Testis (tissue), 3 donors: ENCODE data around the gene MARCHF3. TPM values are rescaled to one million over a fixed set of nuclear protein-coding genes. Genes with fewer than 3 reads are reported as not detected.
"Not testable (repeated sequence)": the region's sequence is repeated elsewhere in the genome, so short reads cannot be mapped to it uniquely, and the experiment has no call there.

Experiments
- DNase-seq: peaks from one replicate; pipeline ENCODE4 v3.0.0-alpha.2; 2019
- H3K27ac ChIP-seq, 2 donors: fragments of 200-600 bp; sonication (generic); one replicate each; pipeline ENCODE4 v1.5.1; 2019
- H3K27me3 ChIP-seq: fragments of 200-600 bp; sonication (generic); one replicate; pipeline ENCODE4 v1.5.1; 2019
- H3K36me3 ChIP-seq: fragments of 200-600 bp; sonication (generic); one replicate; pipeline ENCODE4 v1.5.1; 2017; ENCODE audit warnings: low read depth; ENCODE audit errors: missing control alignments
- H3K4me1 ChIP-seq: fragments of 200-600 bp; sonication (generic); one replicate; pipeline ENCODE4 v1.5.1; 2019
- H3K4me3 ChIP-seq, 2 donors: fragments of 200-600 bp; sonication (generic); one replicate each; pipeline ENCODE4 v1.5.1; 2017 to 2019
- H3K9me3 ChIP-seq: fragments of 200-600 bp; sonication (generic); one replicate; pipeline ENCODE4 v1.5.1; 2017
- CTCF ChIP-seq, 3 experiments: fragments of 450-650 bp in 2 of 3; fragments of 200-600 bp in 1 of 3; sonication (generic) in 1 of 3; IDR thresholded peaks; one replicate each; pipeline ENCODE4 v1.5.1; 2016 to 2019; ENCODE audit warnings: antibody characterized with exemption in 3 of 3, mild to moderate bottlenecking in 2 of 3, moderate library complexity in 1 of 3
- POLR2A ChIP-seq: fragments of 450-650 bp; IDR thresholded peaks from one replicate; pipeline ENCODE4 v1.6.1; 2017; ENCODE audit warnings: antibody characterized with exemption, mild to moderate bottlenecking, moderate library complexity
- WGBS, 2 donors: methylation state at CpG; one replicate each; pipeline ENCODE4 v1.1.5; 2018; 5-methylcytosine and 5-hydroxymethylcytosine counted together
- intact Hi-C: fragments of 100-400 bp; cut with DNase I; formaldehyde crosslinking; loops from one replicate; pipeline ENCODE4 v1.15.1; 2023; ENCODE audit warnings: low total_unique reads
- polyA plus RNA-seq: library from polyadenylated mRNA; stranded (reverse); fragments of 350-450 nt; fragmentation: Illumina TruSeq; extraction: RNeasy Lipid Tissue Mini Kit (QIAGEN cat#74804); gene quantifications from one replicate; pipeline ENCODE4 v1.2.3, GENCODE V29; 2014; ENCODE audit warnings: low read depth, low replicate concordance; ENCODE audit not compliant: insufficient read depth
- total RNA-seq, 2 donors: library from RNA; depleted of rRNA; stranded (reverse); fragments of >200 nt; gene quantifications; one replicate each; pipeline ENCODE4 v1.2.3, GENCODE V29; 2016

The MARCHF3 gene
- total and polyA plus RNA-seq, 3 donors from 2014 or later = 34.0 to 81.9 (median 38.8) TPM

GRCh38 chr5:127006744-127007143 lies 23.6 kb downstream of the MARCHF3 start:
- Histone ChIP-seq H3K27me3 (no peaks in the 10 kb centered on the region), H3K9me3 (no peaks in the 10 kb centered on the region), H3K36me3 (no peaks in the 10 kb centered on the region), H3K4me1 (peaks cover 4% of the 10 kb centered on the region), H3K27ac (peak overlapping the region; percentile 9 to 28), H3K4me3 (no peak overlapping the region)
- intact Hi-C loops = no loop called here
- no peak for DNase-seq
- no peak for TF ChIP-seq CTCF (IDR thresholded peaks at IDR 0.05)
- TF ChIP-seq POLR2A = no peak
- WGBS, 2 donors = 17 to 32% methylated on average over 5 of the region's 5 CpGs

GRCh38 chr5:127005282-127005681 lies 25.1 kb downstream of the MARCHF3 start:
- H3K27ac ChIP-seq, H3K9me3 ChIP-seq, H3K4me1 ChIP-seq, H3K36me3 ChIP-seq, H3K4me3 ChIP-seq, H3K27me3 ChIP-seq, intact Hi-C loops, DNase-seq: not testable (repeated sequence)
- 90 to 93% methylated on average over 3 of the region's 3 CpGs for WGBS, 2 donors

GRCh38 chr5:127004721-127005120 lies 25.6 kb downstream of the MARCHF3 start:
- no peaks in the 10 kb centered on the region for H3K36me3 ChIP-seq
- 73 to 88% methylated on average over 3 of the region's 3 CpGs for WGBS, 2 donors
- no peak for DNase-seq
- H3K27me3 ChIP-seq = no peaks in the 10 kb centered on the region
- H3K27ac ChIP-seq = no peak overlapping the region
- intact Hi-C loops = no loop called here
- H3K4me3 ChIP-seq = no peak overlapping the region
- no peaks in the 10 kb centered on the region for H3K9me3 ChIP-seq
- TF ChIP-seq POLR2A (no peak), CTCF (IDR thresholded peaks at IDR 0.05) (no peak)
- peaks cover 4% of the 10 kb centered on the region for H3K4me1 ChIP-seq

DNA sequence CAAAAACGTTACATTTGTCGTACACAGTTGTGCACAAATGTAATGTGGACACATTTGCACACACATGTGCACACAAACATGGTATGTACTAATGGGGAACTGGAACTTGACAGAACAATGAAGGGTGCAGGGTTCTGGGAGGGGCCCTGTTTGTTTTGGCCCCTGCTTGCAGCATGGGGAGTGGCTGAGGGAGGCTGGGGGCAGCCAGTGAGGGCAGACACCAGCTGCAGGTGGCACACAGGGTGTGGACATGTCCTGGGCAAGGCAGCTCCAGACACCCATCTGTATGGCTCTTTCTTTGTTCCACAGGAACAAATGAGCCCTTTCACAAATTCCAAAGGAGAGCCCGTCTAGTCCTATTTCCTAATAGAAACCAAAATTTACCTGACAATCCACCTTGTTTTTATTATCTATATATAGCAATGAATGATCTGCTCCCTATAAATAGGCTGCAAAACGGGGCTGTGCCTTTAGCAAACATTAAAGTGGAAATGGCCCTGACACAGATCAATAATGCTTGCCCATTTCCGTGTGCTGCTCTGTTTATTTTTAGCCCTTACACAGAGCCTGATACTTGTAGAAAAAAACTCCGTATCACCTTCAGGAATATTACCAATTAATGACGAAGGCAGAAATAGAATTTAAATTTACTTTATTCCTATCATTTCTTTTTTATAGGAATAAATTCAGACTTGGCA lies 26.4 kb downstream of the MARCHF3 start:
- H3K36me3 ChIP-seq = no peaks in the 10 kb centered on the region
- no peak for TF ChIP-seq POLR2A
- no peak for TF ChIP-seq CTCF (IDR thresholded peaks at IDR 0.05)
- intact Hi-C loops = no loop called here
- no peaks in the 10 kb centered on the region for H3K27me3 ChIP-seq
- H3K4me1 ChIP-seq = peaks cover 4% of the 10 kb centered on the region
- DNase-seq = no peak
- WGBS, 2 donors = 67 to 79% methylated on average over 7 of the region's 7 CpGs
- H3K9me3 ChIP-seq = no peaks in the 10 kb centered on the region
- H3K27ac ChIP-seq = no peak overlapping the region
- peak overlapping the region in 1 of 2 donors; percentile 21 for H3K4me3 ChIP-seq

DNA sequence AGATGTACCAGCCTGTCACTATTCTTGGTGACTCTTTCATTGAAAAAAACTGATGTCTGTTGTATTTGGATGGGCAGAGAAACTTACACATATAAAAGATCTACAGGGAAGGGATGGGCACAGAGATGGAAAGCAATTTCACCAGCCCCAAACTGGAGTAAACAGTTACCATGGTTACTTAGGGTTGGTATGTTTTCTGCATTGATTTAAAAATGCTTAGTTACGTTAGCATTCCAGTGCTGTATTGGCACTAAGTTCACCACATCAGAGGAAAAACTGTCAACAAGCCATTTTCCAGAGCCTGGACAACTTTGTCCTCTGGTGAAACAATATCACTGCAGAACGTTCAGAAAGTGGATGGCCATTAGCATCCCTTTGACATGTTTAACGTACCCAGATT lies 28.0 kb downstream of the MARCHF3 start:
- WGBS, 2 donors = 48 to 57% methylated on average over 3 of the region's 3 CpGs
- H3K27me3 ChIP-seq = no peaks in the 10 kb centered on the region
- DNase-seq = no peak
- H3K4me3 ChIP-seq = no peak overlapping the region
- TF ChIP-seq CTCF (IDR thresholded peaks at IDR 0.05) = no peak
- no peak for TF ChIP-seq POLR2A
- intact Hi-C loops = no loop called here
- H3K36me3 ChIP-seq = no peaks in the 10 kb centered on the region
- no peaks in the 10 kb centered on the region for H3K4me1 ChIP-seq
- H3K27ac ChIP-seq = no peak overlapping the region
- no peaks in the 10 kb centered on the region for H3K9me3 ChIP-seq
